Breast epithelium (tissue), 3 donors: ENCODE results near the gene CXCL16.

Source experiments
- CTCF ChIP-seq, 3 donors: fragments of 450-650 bp; IDR thresholded peaks; one replicate each; pipeline ENCODE4 v1.5.1; 2016 to 2017; ENCODE audit warnings: antibody characterized with exemption in 3 of 3, mild to moderate bottlenecking in 3 of 3, moderate library complexity in 3 of 3
- POLR2AphosphoS5 ChIP-seq, 3 donors: sonication (generic); formaldehyde crosslinking; IDR thresholded peaks; one replicate each; pipeline ENCODE4 v1.6.1; 2017; ENCODE audit warnings: antibody characterized with exemption in 3 of 3

GRCh38 chr17:4771519-4772234, 31.9 kb upstream of the CXCL16 start, which contains the start of gene TM4SF5:
- TF ChIP-seq CTCF (IDR thresholded peaks at IDR 0.05) (no peak), POLR2AphosphoS5 (IDR thresholded peaks at IDR 0.05) (no peak)
